ENCODE measurements around the gene CRYGB.

The CRYGB gene

GRCh38 chr2:208146006-208146405 is at the start of gene CRYGB:
CRYGB (minus strand) TSS chr2:208146158; CDS start chr2:208146120, 38 bp downstream.
- DNase-seq, result no peak

GRCh38 chr2:208195531-208195930 is 49.6 kb upstream of the CRYGB start:
- no peak for DNase-seq

GRCh38 chr2:208192611-208193236 is 46.8 kb upstream of the CRYGB start:
- DNase-seq, result no peak

GRCh38 chr2:208189810-208190503 is 44.0 kb upstream of the CRYGB start, which contains the start of gene C2orf80:
C2orf80 (minus strand) TSS chr2:208190030; CDS start chr2:208186986, 3,044 bp downstream.
- DNase-seq, result no peak

- DNase-seq, result no peak
Observed at GRCh38 chr2:208189069-208189809, 43.3 kb upstream of the CRYGB start.

GRCh38 chr2:208186893-208187292 is 40.9 kb upstream of the CRYGB start:
- no peak for DNase-seq

GRCh38 chr2:208186465-208186864 is 40.5 kb upstream of the CRYGB start:
- no peak for DNase-seq

- peak in 2 of 3 donors; percentile 17 to 27 for DNase-seq
Observed at GRCh38 chr2:208183972-208184705, 38.2 kb upstream of the CRYGB start.

- no peak for DNase-seq
Observed at GRCh38 chr2:208183526-208183925, 37.6 kb upstream of the CRYGB start.

GRCh38 chr2:208182835-208183234 is 36.9 kb upstream of the CRYGB start:
- peak in 1 of 3 donors; percentile 17 for DNase-seq

GRCh38 chr2:208179028-208179609 is 33.2 kb upstream of the CRYGB start:
- DNase-seq, result no peak

GRCh38 chr2:208175840-208176153 is 29.8 kb upstream of the CRYGB start:
- DNase-seq, result no peak

GRCh38 chr2:208175069-208175839 is 29.3 kb upstream of the CRYGB start:
- DNase-seq, result peak; percentile 89 to 95 (median 91)

- no peak for DNase-seq
Observed at GRCh38 chr2:208174144-208174543, 28.2 kb upstream of the CRYGB start.

- DNase-seq, result peak; percentile 71 to 91 (median 84)
Observed at GRCh38 chr2:208172125-208172524, 26.2 kb upstream of the CRYGB start.

- DNase-seq, result no peak
Observed at GRCh38 chr2:208164951-208165755, 19.2 kb upstream of the CRYGB start.

GRCh38 chr2:208163489-208163888 is 17.5 kb upstream of the CRYGB start, which contains the start of gene CRYGA:
CRYGA (minus strand) TSS chr2:208163589; CDS start chr2:208163556, 33 bp downstream.
- no peak for DNase-seq

GRCh38 chr2:208156439-208156838 is 10.5 kb upstream of the CRYGB start:
- DNase-seq, result no peak

GRCh38 chr2:208153156-208153555 is 7.2 kb upstream of the CRYGB start:
- no peak for DNase-seq

- peak; percentile 21 to 52 (median 45) for DNase-seq
Observed at GRCh38 chr2:208150956-208151355, 5.0 kb upstream of the CRYGB start.

GRCh38 chr2:208150094-208150493 is 4.1 kb upstream of the CRYGB start:
- DNase-seq, result no peak
